Measurements from ENCODE around the gene SORCS3. TPM values are rescaled to one million over a fixed set of nuclear protein-coding genes. Genes with fewer than 3 reads are reported as not detected.

Gene SORCS3
- total RNA-seq, 1 donor from 2014 or later: not detected

- H3K36me3 Mint-ChIP-seq (ENCODE audit: low read depth): no peaks in the 10 kb centered on the region
- H3K27ac Mint-ChIP-seq: no peak overlapping the region
- intact Hi-C loops (cut with micrococcal nuclease): no loop called here
- no peaks in the 10 kb centered on the region for H3K9me3 Mint-ChIP-seq
- H3K4me3 Mint-ChIP-seq: no peak overlapping the region
- DNase-seq (ENCODE audit: low spot score): no peak
- no peaks in the 10 kb centered on the region for H3K4me1 Mint-ChIP-seq (ENCODE audit: low read depth)
- no peaks in the 10 kb centered on the region for H3K27me3 Mint-ChIP-seq (ENCODE audit: insufficient read depth)
Observed at GRCh38 chr10:104809288-104810090, 168.4 kb downstream of the SORCS3 start.

GRCh38 chr10:104811166-104811565 is 170.1 kb downstream of the SORCS3 start:
- Mint-ChIP-seq H3K9me3 (no peaks in the 10 kb centered on the region), H3K27me3 (ENCODE audit: insufficient read depth) (no peaks in the 10 kb centered on the region), H3K4me3 (no peak overlapping the region), H3K4me1 (ENCODE audit: low read depth) (no peaks in the 10 kb centered on the region), H3K27ac (no peak overlapping the region), H3K36me3 (ENCODE audit: low read depth) (no peaks in the 10 kb centered on the region)
- no peak for DNase-seq (ENCODE audit: low spot score)
- intact Hi-C loops (cut with micrococcal nuclease): no loop called here

GRCh38 chr10:104816501-104816900 is 175.4 kb downstream of the SORCS3 start:
- intact Hi-C loops (cut with micrococcal nuclease): no loop called here
- H3K9me3 Mint-ChIP-seq: no peaks in the 10 kb centered on the region
- DNase-seq (ENCODE audit: low spot score): no peak
- no peak overlapping the region for H3K4me3 Mint-ChIP-seq
- no peaks in the 10 kb centered on the region for H3K36me3 Mint-ChIP-seq (ENCODE audit: low read depth)
- H3K27me3 Mint-ChIP-seq (ENCODE audit: insufficient read depth): no peaks in the 10 kb centered on the region
- H3K4me1 Mint-ChIP-seq (ENCODE audit: low read depth): no peaks in the 10 kb centered on the region
- H3K27ac Mint-ChIP-seq: no peak overlapping the region

GRCh38 chr10:104819731-104820130 is 178.6 kb downstream of the SORCS3 start:
- Mint-ChIP-seq H3K4me1 (ENCODE audit: low read depth) (no peaks in the 10 kb centered on the region), H3K27ac (no peak overlapping the region), H3K4me3 (no peak overlapping the region), H3K9me3 (no peaks in the 10 kb centered on the region), H3K36me3 (ENCODE audit: low read depth) (no peaks in the 10 kb centered on the region), H3K27me3 (ENCODE audit: insufficient read depth) (no peaks in the 10 kb centered on the region)
- no peak for DNase-seq (ENCODE audit: low spot score)
- intact Hi-C loops (cut with micrococcal nuclease): no loop called here

GRCh38 chr10:104822088-104822487 is 181.0 kb downstream of the SORCS3 start:
- H3K4me1 Mint-ChIP-seq (ENCODE audit: low read depth): no peaks in the 10 kb centered on the region
- DNase-seq (ENCODE audit: low spot score): no peak
- H3K4me3 Mint-ChIP-seq: no peak overlapping the region
- H3K27me3 Mint-ChIP-seq (ENCODE audit: insufficient read depth): no peaks in the 10 kb centered on the region
- intact Hi-C loops (cut with micrococcal nuclease): no loop called here
- H3K36me3 Mint-ChIP-seq (ENCODE audit: low read depth): no peaks in the 10 kb centered on the region
- no peaks in the 10 kb centered on the region for H3K9me3 Mint-ChIP-seq
- H3K27ac Mint-ChIP-seq: no peak overlapping the region

GRCh38 chr10:104824380-104825006 is 183.4 kb downstream of the SORCS3 start:
- H3K4me3 Mint-ChIP-seq: no peak overlapping the region
- no peak overlapping the region for H3K27ac Mint-ChIP-seq
- H3K36me3 Mint-ChIP-seq (ENCODE audit: low read depth): no peaks in the 10 kb centered on the region
- no peaks in the 10 kb centered on the region for H3K27me3 Mint-ChIP-seq (ENCODE audit: insufficient read depth)
- no peak for DNase-seq (ENCODE audit: low spot score)
- no peaks in the 10 kb centered on the region for H3K4me1 Mint-ChIP-seq (ENCODE audit: low read depth)
- H3K9me3 Mint-ChIP-seq: no peaks in the 10 kb centered on the region
- intact Hi-C loops (cut with micrococcal nuclease): no loop called here

GRCh38 chr10:104831272-104831671 is 190.2 kb downstream of the SORCS3 start:
- Mint-ChIP-seq H3K9me3 (no peaks in the 10 kb centered on the region), H3K4me1 (ENCODE audit: low read depth) (no peaks in the 10 kb centered on the region), H3K36me3 (ENCODE audit: low read depth) (no peaks in the 10 kb centered on the region), H3K4me3 (no peak overlapping the region), H3K27ac (no peak overlapping the region), H3K27me3 (ENCODE audit: insufficient read depth) (no peaks in the 10 kb centered on the region)
- no peak for DNase-seq (ENCODE audit: low spot score)
- intact Hi-C loops (cut with micrococcal nuclease): no loop called here

- no peak overlapping the region for H3K27ac Mint-ChIP-seq
- no peaks in the 10 kb centered on the region for H3K27me3 Mint-ChIP-seq (ENCODE audit: insufficient read depth)
- no peak for DNase-seq (ENCODE audit: low spot score)
- intact Hi-C loops (cut with micrococcal nuclease): no loop called here
- no peaks in the 10 kb centered on the region for H3K36me3 Mint-ChIP-seq (ENCODE audit: low read depth)
- no peak overlapping the region for H3K4me3 Mint-ChIP-seq
- H3K9me3 Mint-ChIP-seq: no peaks in the 10 kb centered on the region
- no peaks in the 10 kb centered on the region for H3K4me1 Mint-ChIP-seq (ENCODE audit: low read depth)
Observed at GRCh38 chr10:104834580-104834979, 193.5 kb downstream of the SORCS3 start.

GRCh38 chr10:104835422-104835821 is 194.3 kb downstream of the SORCS3 start:
- Mint-ChIP-seq H3K9me3 (no peaks in the 10 kb centered on the region), H3K27ac (no peak overlapping the region), H3K4me3 (no peak overlapping the region), H3K36me3 (ENCODE audit: low read depth) (no peaks in the 10 kb centered on the region), H3K4me1 (ENCODE audit: low read depth) (no peaks in the 10 kb centered on the region), H3K27me3 (ENCODE audit: insufficient read depth) (no peaks in the 10 kb centered on the region)
- intact Hi-C loops (cut with micrococcal nuclease): no loop called here
- no peak for DNase-seq (ENCODE audit: low spot score)

- H3K9me3 Mint-ChIP-seq: no peaks in the 10 kb centered on the region
- no peaks in the 10 kb centered on the region for H3K4me1 Mint-ChIP-seq (ENCODE audit: low read depth)
- intact Hi-C loops (cut with micrococcal nuclease): no loop called here
- no peak overlapping the region for H3K4me3 Mint-ChIP-seq
- DNase-seq (ENCODE audit: low spot score): no peak
- no peaks in the 10 kb centered on the region for H3K36me3 Mint-ChIP-seq (ENCODE audit: low read depth)
- no peak overlapping the region for H3K27ac Mint-ChIP-seq
- H3K27me3 Mint-ChIP-seq (ENCODE audit: insufficient read depth): no peaks in the 10 kb centered on the region
Observed at GRCh38 chr10:104842704-104843103, 201.6 kb downstream of the SORCS3 start.

- no peaks in the 10 kb centered on the region for H3K36me3 Mint-ChIP-seq (ENCODE audit: low read depth)
- DNase-seq (ENCODE audit: low spot score): no peak
- H3K9me3 Mint-ChIP-seq: no peaks in the 10 kb centered on the region
- intact Hi-C loops (cut with micrococcal nuclease): no loop called here
- no peak overlapping the region for H3K27ac Mint-ChIP-seq
- no peaks in the 10 kb centered on the region for H3K4me1 Mint-ChIP-seq (ENCODE audit: low read depth)
- H3K4me3 Mint-ChIP-seq: no peak overlapping the region
- H3K27me3 Mint-ChIP-seq (ENCODE audit: insufficient read depth): no peaks in the 10 kb centered on the region
Observed at GRCh38 chr10:104844073-104844472, 203.0 kb downstream of the SORCS3 start.

GRCh38 chr10:104850023-104850422 is 208.9 kb downstream of the SORCS3 start:
- Mint-ChIP-seq H3K36me3 (ENCODE audit: low read depth) (no peaks in the 10 kb centered on the region), H3K4me1 (ENCODE audit: low read depth) (no peaks in the 10 kb centered on the region), H3K9me3 (no peaks in the 10 kb centered on the region), H3K27me3 (ENCODE audit: insufficient read depth) (no peaks in the 10 kb centered on the region), H3K27ac (no peak overlapping the region), H3K4me3 (no peak overlapping the region)
- no peak for DNase-seq (ENCODE audit: low spot score)
- intact Hi-C loops (cut with micrococcal nuclease): no loop called here

GRCh38 chr10:104867966-104868598 is 227.0 kb downstream of the SORCS3 start:
- no peak for DNase-seq (ENCODE audit: low spot score)
- Mint-ChIP-seq H3K4me3 (no peak overlapping the region), H3K27ac (no peak overlapping the region), H3K9me3 (no peaks in the 10 kb centered on the region), H3K27me3 (ENCODE audit: insufficient read depth) (no peaks in the 10 kb centered on the region), H3K4me1 (ENCODE audit: low read depth) (no peaks in the 10 kb centered on the region), H3K36me3 (ENCODE audit: low read depth) (no peaks in the 10 kb centered on the region)
- intact Hi-C loops (cut with micrococcal nuclease): no loop called here
